ENCODE results near the gene DIO1.

DNA sequence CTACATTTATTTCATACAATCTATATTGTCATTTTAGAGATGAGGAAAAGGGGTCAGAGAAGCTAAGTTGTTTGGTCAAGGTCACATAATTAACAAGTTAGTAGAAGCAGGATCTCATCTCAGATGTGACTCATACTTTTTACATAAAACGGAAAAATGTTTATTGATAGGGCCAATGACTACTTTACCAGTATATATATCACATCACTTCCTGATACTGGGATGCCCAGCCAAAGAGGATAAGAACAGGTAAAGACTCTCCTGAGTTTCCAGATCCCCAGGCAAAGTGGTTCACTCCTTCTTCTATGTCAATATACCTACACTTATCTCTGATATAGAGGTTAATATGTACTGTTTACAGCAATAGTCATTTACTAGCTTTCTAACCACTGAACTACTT is 25.4 kb upstream of the DIO1 start:
- TF ChIP-seq POLR2A (IDR thresholded peaks at IDR 0.05; ENCODE audit: low read length) = no peak
- TF ChIP-seq GATA1 (IDR thresholded peaks at IDR 0.05; ENCODE audit: low read depth, low read length) = no peak
